Measurements from ENCODE around the gene NPL.

DNA sequence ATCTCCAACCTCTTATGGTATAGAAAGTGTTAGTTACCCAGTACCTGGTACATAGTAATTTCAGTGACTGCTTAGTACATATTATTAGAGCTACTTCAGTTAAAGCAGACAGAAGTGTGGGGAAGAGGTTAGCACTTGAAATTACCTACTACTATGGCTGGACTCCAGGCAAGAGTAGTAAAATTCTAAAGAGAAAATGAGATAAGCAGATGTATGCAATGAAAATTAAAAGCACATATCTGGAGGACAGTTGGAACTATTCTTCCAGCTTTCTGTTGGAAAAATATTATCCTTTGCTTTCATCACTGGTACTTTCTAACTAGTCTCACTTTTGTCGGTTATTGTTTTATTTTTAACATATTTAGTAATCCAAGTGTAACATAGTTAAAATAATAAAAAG, 73.3 kb downstream of the NPL start:
- TF ChIP-seq, protein P1, sequence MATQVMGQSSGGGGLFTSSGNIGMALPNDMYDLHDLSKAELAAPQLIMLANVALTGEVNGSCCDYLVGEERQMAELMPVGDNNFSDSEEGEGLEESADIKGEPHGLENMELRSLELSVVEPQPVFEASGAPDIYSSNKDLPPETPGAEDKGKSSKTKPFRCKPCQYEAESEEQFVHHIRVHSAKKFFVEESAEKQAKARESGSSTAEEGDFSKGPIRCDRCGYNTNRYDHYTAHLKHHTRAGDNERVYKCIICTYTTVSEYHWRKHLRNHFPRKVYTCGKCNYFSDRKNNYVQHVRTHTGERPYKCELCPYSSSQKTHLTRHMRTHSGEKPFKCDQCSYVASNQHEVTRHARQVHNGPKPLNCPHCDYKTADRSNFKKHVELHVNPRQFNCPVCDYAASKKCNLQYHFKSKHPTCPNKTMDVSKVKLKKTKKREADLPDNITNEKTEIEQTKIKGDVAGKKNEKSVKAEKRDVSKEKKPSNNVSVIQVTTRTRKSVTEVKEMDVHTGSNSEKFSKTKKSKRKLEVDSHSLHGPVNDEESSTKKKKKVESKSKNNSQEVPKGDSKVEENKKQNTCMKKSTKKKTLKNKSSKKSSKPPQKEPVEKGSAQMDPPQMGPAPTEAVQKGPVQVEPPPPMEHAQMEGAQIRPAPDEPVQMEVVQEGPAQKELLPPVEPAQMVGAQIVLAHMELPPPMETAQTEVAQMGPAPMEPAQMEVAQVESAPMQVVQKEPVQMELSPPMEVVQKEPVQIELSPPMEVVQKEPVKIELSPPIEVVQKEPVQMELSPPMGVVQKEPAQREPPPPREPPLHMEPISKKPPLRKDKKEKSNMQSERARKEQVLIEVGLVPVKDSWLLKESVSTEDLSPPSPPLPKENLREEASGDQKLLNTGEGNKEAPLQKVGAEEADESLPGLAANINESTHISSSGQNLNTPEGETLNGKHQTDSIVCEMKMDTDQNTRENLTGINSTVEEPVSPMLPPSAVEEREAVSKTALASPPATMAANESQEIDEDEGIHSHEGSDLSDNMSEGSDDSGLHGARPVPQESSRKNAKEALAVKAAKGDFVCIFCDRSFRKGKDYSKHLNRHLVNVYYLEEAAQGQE (IDR thresholded peaks at IDR 0.05; ENCODE audit: low read depth): no peak
- TF ChIP-seq FOXM1 (IDR thresholded peaks at IDR 0.05; ENCODE audit: borderline replicate concordance, low read depth): no peak
- TF ChIP-seq, protein P2, sequence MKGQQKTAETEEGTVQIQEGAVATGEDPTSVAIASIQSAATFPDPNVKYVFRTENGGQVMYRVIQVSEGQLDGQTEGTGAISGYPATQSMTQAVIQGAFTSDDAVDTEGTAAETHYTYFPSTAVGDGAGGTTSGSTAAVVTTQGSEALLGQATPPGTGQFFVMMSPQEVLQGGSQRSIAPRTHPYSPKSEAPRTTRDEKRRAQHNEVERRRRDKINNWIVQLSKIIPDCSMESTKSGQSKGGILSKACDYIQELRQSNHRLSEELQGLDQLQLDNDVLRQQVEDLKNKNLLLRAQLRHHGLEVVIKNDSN (IDR thresholded peaks at IDR 0.05): no peak
- TF ChIP-seq, protein P3, sequence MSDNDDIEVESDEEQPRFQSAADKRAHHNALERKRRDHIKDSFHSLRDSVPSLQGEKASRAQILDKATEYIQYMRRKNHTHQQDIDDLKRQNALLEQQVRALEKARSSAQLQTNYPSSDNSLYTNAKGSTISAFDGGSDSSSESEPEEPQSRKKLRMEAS (IDR thresholded peaks at IDR 0.05): no peak

Data from Ishikawa (cell line).